ENCODE data around the gene PRPF6. TPM values are rescaled to one million over a fixed set of nuclear protein-coding genes. Genes with fewer than 3 reads are reported as not detected.

Gene PRPF6
- polyA plus RNA-seq, 1 experiment, result 52.3 TPM

DNA sequence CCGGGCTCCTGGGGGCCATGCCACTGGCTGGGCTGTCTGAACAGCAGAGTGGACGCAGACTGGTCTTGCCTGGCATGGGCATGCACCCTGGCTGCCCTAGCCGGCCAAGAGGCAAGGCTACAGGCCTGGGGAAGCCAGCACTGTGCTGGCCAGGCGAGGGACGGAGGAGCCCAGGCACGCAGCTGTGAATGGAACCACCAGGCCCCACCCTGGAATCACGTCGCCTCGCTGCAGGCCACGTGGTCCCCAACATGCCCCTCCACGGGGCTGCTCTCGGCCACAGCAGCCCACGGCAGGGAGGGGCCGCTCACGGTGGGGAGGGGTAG is 28.8 kb upstream of the PRPF6 start:
- no peaks in the 10 kb centered on the region for H3K27me3 ChIP-seq (ENCODE audit: control insufficient read depth, insufficient read depth, low read length)
- ChIA-PET POLR2A (no interaction called here), CTCF (no interaction called here)
- TF ChIP-seq, protein P1, sequence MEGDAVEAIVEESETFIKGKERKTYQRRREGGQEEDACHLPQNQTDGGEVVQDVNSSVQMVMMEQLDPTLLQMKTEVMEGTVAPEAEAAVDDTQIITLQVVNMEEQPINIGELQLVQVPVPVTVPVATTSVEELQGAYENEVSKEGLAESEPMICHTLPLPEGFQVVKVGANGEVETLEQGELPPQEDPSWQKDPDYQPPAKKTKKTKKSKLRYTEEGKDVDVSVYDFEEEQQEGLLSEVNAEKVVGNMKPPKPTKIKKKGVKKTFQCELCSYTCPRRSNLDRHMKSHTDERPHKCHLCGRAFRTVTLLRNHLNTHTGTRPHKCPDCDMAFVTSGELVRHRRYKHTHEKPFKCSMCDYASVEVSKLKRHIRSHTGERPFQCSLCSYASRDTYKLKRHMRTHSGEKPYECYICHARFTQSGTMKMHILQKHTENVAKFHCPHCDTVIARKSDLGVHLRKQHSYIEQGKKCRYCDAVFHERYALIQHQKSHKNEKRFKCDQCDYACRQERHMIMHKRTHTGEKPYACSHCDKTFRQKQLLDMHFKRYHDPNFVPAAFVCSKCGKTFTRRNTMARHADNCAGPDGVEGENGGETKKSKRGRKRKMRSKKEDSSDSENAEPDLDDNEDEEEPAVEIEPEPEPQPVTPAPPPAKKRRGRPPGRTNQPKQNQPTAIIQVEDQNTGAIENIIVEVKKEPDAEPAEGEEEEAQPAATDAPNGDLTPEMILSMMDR (IDR thresholded peaks at IDR 0.05; ENCODE audit: insufficient read depth, low read depth, low read length), result no peak
- no peak overlapping the region for H3K4me3 ChIP-seq (ENCODE audit: low read depth, low read length)
- H3K36me3 ChIP-seq (ENCODE audit: control insufficient read depth, insufficient read depth, low read length), result peaks cover 7% of the 10 kb centered on the region
- no peak for DNase-seq (ENCODE audit: low read depth)

- ChIA-PET CTCF (no interaction called here), POLR2A (no interaction called here)
- no peak for DNase-seq (ENCODE audit: low read depth)
- TF ChIP-seq, protein P1 (IDR thresholded peaks at IDR 0.05; ENCODE audit: insufficient read depth, low read depth, low read length), result no peak
- Histone ChIP-seq H3K27me3 (ENCODE audit: control insufficient read depth, insufficient read depth, low read length) (no peaks in the 10 kb centered on the region), H3K36me3 (ENCODE audit: control insufficient read depth, insufficient read depth, low read length) (peaks cover 6% of the 10 kb centered on the region; the same call in 1 of the 2 replicates), H3K4me3 (ENCODE audit: low read depth, low read length) (no peak overlapping the region)
Observed at GRCh38 chr20:63952769-63953168, 28.2 kb upstream of the PRPF6 start.

DNA sequence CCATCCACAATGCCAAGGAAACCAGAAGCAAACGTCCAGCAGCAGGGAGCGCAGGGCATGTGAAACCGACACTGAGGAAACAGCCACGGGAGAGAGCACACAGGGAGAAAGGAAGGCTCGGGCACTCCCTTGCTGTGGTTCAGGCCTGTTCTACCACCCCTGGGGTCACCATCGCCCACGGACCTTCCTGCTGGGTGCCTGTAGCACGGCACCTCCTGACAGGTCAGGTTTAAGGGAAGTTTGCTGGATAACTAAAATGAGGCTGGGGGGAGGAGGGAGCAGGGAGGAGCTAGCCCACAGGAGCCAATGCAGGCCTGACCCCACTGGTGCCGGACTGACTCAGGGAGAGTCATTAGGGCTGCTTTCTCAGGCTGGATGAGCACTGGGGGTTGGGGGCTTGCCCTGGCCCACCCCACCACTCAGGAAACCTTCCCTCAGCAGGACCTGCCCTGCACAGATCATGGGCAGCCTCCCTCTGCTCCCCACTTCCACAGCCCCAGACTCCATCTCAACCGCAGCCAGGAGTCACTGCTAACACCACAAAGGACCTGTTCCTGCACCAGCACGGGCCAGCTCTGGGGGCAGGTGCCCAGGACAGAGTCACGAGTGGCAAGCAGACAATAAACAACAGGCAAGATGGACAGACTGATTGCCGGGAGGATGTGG is 27.0 kb upstream of the PRPF6 start:
- TF ChIP-seq, protein P1 (IDR thresholded peaks at IDR 0.05; ENCODE audit: insufficient read depth, low read depth, low read length), result no peak
- no peak for DNase-seq (ENCODE audit: low read depth)
- H3K27me3 ChIP-seq (ENCODE audit: control insufficient read depth, insufficient read depth, low read length), result no peaks in the 10 kb centered on the region
- H3K4me3 ChIP-seq (ENCODE audit: low read depth, low read length), result no peak overlapping the region
- POLR2A ChIA-PET, result no interaction called here
- CTCF ChIA-PET, result interaction anchor here (0.6 kb wide), 1 partner anchor 11 kb away, joined by 3 read pairs; no protein-coding TSS in a partner anchor
- peaks cover 6% of the 10 kb centered on the region; the same call in 1 of the 2 replicates for H3K36me3 ChIP-seq (ENCODE audit: control insufficient read depth, insufficient read depth, low read length)

- peaks cover 14% of the 10 kb centered on the region for H3K36me3 ChIP-seq (ENCODE audit: control insufficient read depth, insufficient read depth, low read length)
- H3K27me3 ChIP-seq (ENCODE audit: control insufficient read depth, insufficient read depth, low read length), result no peaks in the 10 kb centered on the region
- CTCF ChIA-PET, result interaction anchor here (0.6 to 1.0 kb wide), 4 partner anchors 19 to 417 kb away, joined by 3 to 5 read pairs (median 4); no protein-coding TSS in a partner anchor
- POLR2A ChIA-PET, result no interaction called here
- TF ChIP-seq, protein P1 (IDR thresholded peaks at IDR 0.05; ENCODE audit: insufficient read depth, low read depth, low read length), result peak; percentile 36; the same call in 1 of the 2 replicates
- no peak for DNase-seq (ENCODE audit: low read depth)
- peak overlapping the region; percentile 97 for H3K4me3 ChIP-seq (ENCODE audit: low read depth, low read length)
Observed at GRCh38 chr20:63955281-63955826, 25.6 kb upstream of the PRPF6 start.

GRCh38 chr20:63955827-63956663 is 24.9 kb upstream of the PRPF6 start, which contains the start of gene UCKL1:
UCKL1 (minus strand) TSS chr20:63956416; CDS start chr20:63956372, 44 bp downstream.
- TF ChIP-seq, protein P1 (IDR thresholded peaks at IDR 0.05; ENCODE audit: insufficient read depth, low read depth, low read length), result peak; percentile 0; the same call in 1 of the 2 replicates
- peaks cover 13% of the 10 kb centered on the region for H3K36me3 ChIP-seq (ENCODE audit: control insufficient read depth, insufficient read depth, low read length)
- H3K4me3 ChIP-seq (ENCODE audit: low read depth, low read length), result peak within 1 kb of the TSS; percentile 97
- no peaks in the 10 kb centered on the region for H3K27me3 ChIP-seq (ENCODE audit: control insufficient read depth, insufficient read depth, low read length)
- DNase-seq (ENCODE audit: low read depth), result peak; percentile 50
- ChIA-PET POLR2A (interaction anchor here (0.6 kb wide), 2 partner anchors 28 to 82 kb away, joined by 3 to 4 read pairs; no protein-coding TSS in a partner anchor), CTCF (interaction anchor here (0.6 to 1.4 kb wide), 6 partner anchors 18 to 530 kb away, joined by 3 to 7 read pairs (median 4); no protein-coding TSS in a partner anchor)
